SK-N-SH (cell line): Measurements from ENCODE around the gene RNF32. TPM values are rescaled to one million over a fixed set of nuclear protein-coding genes. Genes with fewer than 3 reads are reported as not detected.

Experiments
- CTCF ChIA-PET: fragments of 300-600, 350-600 bp; formaldehyde crosslinking; extraction: SDS; loops from one replicate; lab custom pipeline; 2021; lab: Yijun Ruan, JAX
- POLR2A ChIA-PET: fragments of 350-600 bp; sonication (Branson Sonifier 250); formaldehyde crosslinking; extraction: SDS; loops from one replicate; lab custom pipeline; 2020; ENCODE audit warnings: antibody characterized with exemption, inconsistent platforms; lab: Yijun Ruan, JAX
- DNase-seq: peaks from one replicate; pipeline ENCODE4 v3.0.0; 2012
- H2AFZ ChIP-seq: fragments of 200-600 bp; sonication (generic); 2 replicates; pipeline ENCODE4 v1.8.1; 2016; ENCODE audit warnings: antibody characterized with exemption, mild to moderate bottlenecking, low read depth
- H3F3A ChIP-seq: fragments of 200-600 bp; sonication (generic); replicated peaks from 2 replicates; pipeline ENCODE3; 2016; ENCODE audit warnings: antibody characterized with exemption, mild to moderate bottlenecking; ENCODE audit not compliant: insufficient read depth
- H3K27ac ChIP-seq, 2 experiments: fragments of 200-500 bp in 1 of 2; fragments of 200-600 bp in 1 of 2; sonication (Bioruptor generic) in 1 of 2; sonication (generic), shearing (Covaris generic) in 1 of 2; 2 replicates each; pipeline versions ENCODE4 v1.5.1 to v1.6.1; 2014 to 2016; ENCODE audit warnings: low read depth in 2 of 2, inconsistent platforms in 1 of 2, low read length in 1 of 2, mild to moderate bottlenecking in 1 of 2, mixed read lengths in 1 of 2
- H3K27me3 ChIP-seq: fragments of 200-600 bp; sonication (generic), shearing (Covaris generic); 2 replicates; pipeline ENCODE4 v1.6.1; 2016; ENCODE audit warnings: mixed run types; ENCODE audit not compliant: insufficient read depth
- H3K36me3 ChIP-seq, 2 experiments: fragments of 200-500 bp in 1 of 2; fragments of 200-600 bp in 1 of 2; sonication (Bioruptor generic) in 1 of 2; sonication (generic) in 1 of 2; replicated peaks in 1 of 2; 2 replicates each; pipeline versions ENCODE3 to v1.5.1; 2014 to 2016; ENCODE audit warnings: low read length in 1 of 2, mild to moderate bottlenecking in 1 of 2; ENCODE audit not compliant: insufficient read depth in 2 of 2, control insufficient read depth in 1 of 2
- H3K4me1 ChIP-seq, 2 experiments: fragments of 200-500 bp in 1 of 2; fragments of 200-600 bp in 1 of 2; sonication (Bioruptor generic) in 1 of 2; sonication (generic), shearing (Covaris generic) in 1 of 2; 2 replicates each; pipeline versions ENCODE4 v1.5.1 to v1.6.1; 2014 to 2016; ENCODE audit warnings: low read depth in 1 of 2, low read length in 1 of 2, mixed run types in 1 of 2; ENCODE audit not compliant: insufficient read depth in 2 of 2, control insufficient read depth in 1 of 2
- H3K4me2 ChIP-seq: fragments of 200-600 bp; sonication (generic), shearing (Covaris generic); 2 replicates; pipeline ENCODE4 v1.6.1; 2017; ENCODE audit warnings: mixed run types
- H3K4me3 ChIP-seq, 2 experiments: fragments of 200-500 bp in 1 of 2; fragments of 200-600 bp in 1 of 2; sonication (Bioruptor generic) in 1 of 2; sonication (generic), shearing (Covaris generic) in 1 of 2; 2 replicates each; pipeline versions ENCODE4 v1.5.1 to v1.8.1; 2014 to 2016; ENCODE audit warnings: low read depth in 2 of 2, inconsistent platforms in 1 of 2, low read length in 1 of 2, mild to moderate bottlenecking in 1 of 2, mixed read lengths in 1 of 2, moderate library complexity in 1 of 2
- H3K79me2 ChIP-seq: fragments of 200-600 bp; sonication (generic); 2 replicates; pipeline ENCODE4 v1.8.1; 2017; ENCODE audit warnings: mild to moderate bottlenecking; ENCODE audit not compliant: insufficient read depth
- H3K9ac ChIP-seq: fragments of 200-600 bp; sonication (generic); 2 replicates; pipeline ENCODE4 v1.6.1; 2017; ENCODE audit warnings: mixed run types
- H3K9me2 ChIP-seq: fragments of 200-600 bp; sonication (generic); 2 replicates; pipeline ENCODE4 v1.6.1; 2017; ENCODE audit warnings: mixed run types
- H3K9me3 ChIP-seq: fragments of 200-600 bp; sonication (generic); 2 replicates; pipeline ENCODE4 v1.6.1; 2017; ENCODE audit warnings: mixed run types, mild to moderate bottlenecking, moderate library complexity
- H4K20me1 ChIP-seq: fragments of 200-600 bp; sonication (generic); 2 replicates; pipeline ENCODE4 v1.6.1; 2017; ENCODE audit warnings: mild to moderate bottlenecking, mixed run types; ENCODE audit not compliant: insufficient read depth
- CHD2 ChIP-seq: fragments of 150-350 bp; IDR thresholded peaks from 2 replicates; pipeline ENCODE4 v1.6.1; 2018; ENCODE audit warnings: low read length; ENCODE audit not compliant: partially characterized antibody
- ELF1 ChIP-seq: IDR thresholded peaks from 2 replicates; pipeline ENCODE4 v1.4.0; 2012
- EP300 ChIP-seq, 2 experiments: IDR thresholded peaks; 2 replicates each; pipeline versions ENCODE4 v1.4.0 to v1.6.1; 2012; ENCODE audit warnings: borderline replicate concordance in 1 of 2, low read depth in 1 of 2, low read length in 1 of 2
- EZH2phosphoT487 ChIP-seq: fragments of 200-600 bp; sonication (generic); IDR thresholded peaks from 2 replicates; pipeline ENCODE4 v1.6.1; 2017; ENCODE audit warnings: low read depth, mixed run types, mild to moderate bottlenecking, antibody characterized with exemption, moderate library complexity, borderline replicate concordance
- FOXJ3 ChIP-seq: sonication (generic); formaldehyde crosslinking; IDR thresholded peaks from 2 replicates; pipeline ENCODE4 v1.5.1; 2020; ENCODE audit warnings: mild to moderate bottlenecking, missing genetic modification reagents
- FOXM1 ChIP-seq: IDR thresholded peaks from 2 replicates; pipeline ENCODE4 v1.4.0; 2012; ENCODE audit warnings: low read depth, mild to moderate bottlenecking
- GATA2 ChIP-seq: sonication (generic); formaldehyde crosslinking; IDR thresholded peaks from 2 replicates; pipeline ENCODE4 v1.5.0; 2020; ENCODE audit warnings: mild to moderate bottlenecking, missing genetic modification reagents
- MXI1 ChIP-seq: IDR thresholded peaks from 2 replicates; pipeline ENCODE4 v1.6.1; 2012; ENCODE audit warnings: mild to moderate bottlenecking, low read depth, low read length, improper control_type of control experiment
- NFIC ChIP-seq: IDR thresholded peaks from 2 replicates; pipeline ENCODE4 v1.4.0; 2012; ENCODE audit warnings: borderline replicate concordance
- RAD21 ChIP-seq: IDR thresholded peaks from 2 replicates; pipeline ENCODE4 v1.6.1; 2012; ENCODE audit warnings: mild to moderate bottlenecking, low read length
- RCOR1 ChIP-seq: fragments of 150-350 bp; IDR thresholded peaks from 2 replicates; pipeline ENCODE4 v1.6.1; 2017; ENCODE audit warnings: antibody characterized with exemption, low read length
- RFX5 ChIP-seq: IDR thresholded peaks from 2 replicates; pipeline ENCODE4 v1.6.1; 2012; ENCODE audit warnings: mild to moderate bottlenecking, improper control_type of control experiment, low read length
- SIN3A ChIP-seq: IDR thresholded peaks from 2 replicates; pipeline ENCODE4 v1.6.1; 2012; ENCODE audit warnings: low read depth, mild to moderate bottlenecking, low read length, moderate library complexity, borderline replicate concordance
- TAF1 ChIP-seq: IDR thresholded peaks from 2 replicates; pipeline ENCODE4 v1.6.1; 2012; ENCODE audit warnings: low read depth, mild to moderate bottlenecking, low read length, moderate library complexity, borderline replicate concordance
- TEAD4 ChIP-seq: IDR thresholded peaks from 2 replicates; pipeline ENCODE4 v1.4.0; 2012; ENCODE audit warnings: mild to moderate bottlenecking, borderline replicate concordance; ENCODE audit not compliant: insufficient read depth
- YY1 ChIP-seq: IDR thresholded peaks from 2 replicates; pipeline ENCODE4 v1.4.0; 2012; ENCODE audit warnings: low read depth, mild to moderate bottlenecking
- WGBS: methylation state at CpG from one replicate; pipeline ENCODE4 v1.1.6; 2017; ENCODE audit warnings: low lambda C conversion rate; 5-methylcytosine and 5-hydroxymethylcytosine counted together
- polyA plus RNA-seq, 3 experiments: library from polyadenylated mRNA; depleted of rRNA; stranded (reverse); fragments of >200 nt; gene quantifications; 2 replicates each; pipeline ENCODE4 v1.2.3, GENCODE V29; 2012
- TF ChIP-seq, protein P1 (sequence below): IDR thresholded peaks from 2 replicates; pipeline ENCODE4 v1.4.0; 2012; ENCODE audit warnings: low read depth, borderline replicate concordance
- TF ChIP-seq, protein P2 (sequence below): IDR thresholded peaks from 2 replicates; pipeline ENCODE4; 2012

Gene RNF32
- polyA plus RNA-seq, 1 of the 3 experiments (the other 2 are of a cell fraction): 2.3 TPM

DNA sequence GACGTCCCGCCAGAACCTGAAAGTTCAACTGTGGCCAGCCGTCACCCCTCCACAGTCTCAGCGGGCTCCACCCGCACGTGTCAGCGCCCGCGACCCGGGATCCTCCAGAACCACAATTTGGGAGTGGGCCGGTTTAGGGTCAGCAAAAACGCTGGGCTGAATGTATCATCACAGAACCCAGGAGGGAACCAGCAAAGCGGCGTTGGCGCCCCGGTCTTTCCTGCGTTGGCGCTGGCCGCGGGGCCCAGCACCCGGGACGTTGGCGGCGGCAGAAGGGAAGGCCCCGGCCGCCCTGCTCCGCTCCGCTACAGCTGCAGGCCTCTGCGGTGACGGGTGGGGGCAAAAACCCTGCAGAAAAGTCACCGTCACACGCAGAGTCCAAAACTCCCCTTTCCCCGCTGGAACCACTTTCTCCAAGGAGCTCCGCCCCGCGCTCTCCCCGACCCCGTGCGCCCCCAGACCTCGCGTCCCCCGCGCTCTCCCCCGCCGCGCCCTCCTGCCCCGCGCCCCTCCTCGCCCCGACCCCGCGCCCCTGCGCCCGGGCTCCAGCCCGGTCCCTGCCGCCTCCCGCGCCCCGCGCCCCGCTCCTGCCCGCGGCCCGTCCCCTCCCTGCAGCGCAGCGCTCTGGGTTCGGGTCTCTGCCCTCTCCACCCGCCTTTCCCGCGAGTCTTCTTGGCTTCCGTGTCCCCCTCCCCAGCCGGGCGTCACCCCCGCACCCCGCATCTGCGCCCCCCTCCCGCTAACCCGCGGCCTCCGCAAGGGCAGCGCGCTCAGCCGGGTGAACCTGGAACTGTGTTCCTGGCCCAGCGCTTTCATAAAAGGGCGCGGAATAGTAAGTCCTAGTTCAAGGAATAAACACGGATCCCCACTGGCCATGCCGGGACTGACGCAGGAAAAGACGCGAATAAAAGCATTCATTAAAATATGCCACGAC lies 24.0 kb upstream of the RNF32 start:
- H4K20me1 ChIP-seq: no peaks in the 10 kb centered on the region
- no peak overlapping the region for H3K27ac ChIP-seq
- ChIA-PET POLR2A (no interaction called here), CTCF (interaction anchor here (1.0 kb wide), 1 partner anchor 24 kb away, joined by 3 read pairs; the partner anchor contains the start of gene RNF32)
- peaks cover 15% of the 10 kb centered on the region; the same call in 1 of the 2 replicates for H3K27me3 ChIP-seq
- no peaks in the 10 kb centered on the region for H3K36me3 ChIP-seq
- TF ChIP-seq TEAD4 (no peak), YY1 (no peak), NFIC (no peak), RFX5 (no peak), CHD2 (no peak), FOXJ3 (CRISPR knock-in tag) (no peak), EP300 (IDR thresholded peaks at IDR 0.05; ENCODE audit: borderline replicate concordance in 1 of 2, low read depth in 1 of 2, low read length in 1 of 2) (no peak), TAF1 (no peak), RAD21 (no peak), RCOR1 (no peak), SIN3A (no peak), MXI1 (no peak), FOXM1 (no peak), ELF1 (no peak), EZH2phosphoT487 (no peak), GATA2 (CRISPR knock-in tag) (no peak)
- TF ChIP-seq, protein P1, sequence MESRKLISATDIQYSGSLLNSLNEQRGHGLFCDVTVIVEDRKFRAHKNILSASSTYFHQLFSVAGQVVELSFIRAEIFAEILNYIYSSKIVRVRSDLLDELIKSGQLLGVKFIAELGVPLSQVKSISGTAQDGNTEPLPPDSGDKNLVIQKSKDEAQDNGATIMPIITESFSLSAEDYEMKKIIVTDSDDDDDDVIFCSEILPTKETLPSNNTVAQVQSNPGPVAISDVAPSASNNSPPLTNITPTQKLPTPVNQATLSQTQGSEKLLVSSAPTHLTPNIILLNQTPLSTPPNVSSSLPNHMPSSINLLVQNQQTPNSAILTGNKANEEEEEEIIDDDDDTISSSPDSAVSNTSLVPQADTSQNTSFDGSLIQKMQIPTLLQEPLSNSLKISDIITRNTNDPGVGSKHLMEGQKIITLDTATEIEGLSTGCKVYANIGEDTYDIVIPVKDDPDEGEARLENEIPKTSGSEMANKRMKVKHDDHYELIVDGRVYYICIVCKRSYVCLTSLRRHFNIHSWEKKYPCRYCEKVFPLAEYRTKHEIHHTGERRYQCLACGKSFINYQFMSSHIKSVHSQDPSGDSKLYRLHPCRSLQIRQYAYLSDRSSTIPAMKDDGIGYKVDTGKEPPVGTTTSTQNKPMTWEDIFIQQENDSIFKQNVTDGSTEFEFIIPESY: no peak
- TF ChIP-seq, protein P2, sequence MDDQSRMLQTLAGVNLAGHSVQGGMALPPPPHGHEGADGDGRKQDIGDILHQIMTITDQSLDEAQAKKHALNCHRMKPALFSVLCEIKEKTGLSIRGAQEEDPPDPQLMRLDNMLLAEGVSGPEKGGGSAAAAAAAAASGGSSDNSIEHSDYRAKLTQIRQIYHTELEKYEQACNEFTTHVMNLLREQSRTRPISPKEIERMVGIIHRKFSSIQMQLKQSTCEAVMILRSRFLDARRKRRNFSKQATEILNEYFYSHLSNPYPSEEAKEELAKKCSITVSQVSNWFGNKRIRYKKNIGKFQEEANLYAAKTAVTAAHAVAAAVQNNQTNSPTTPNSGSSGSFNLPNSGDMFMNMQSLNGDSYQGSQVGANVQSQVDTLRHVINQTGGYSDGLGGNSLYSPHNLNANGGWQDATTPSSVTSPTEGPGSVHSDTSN: no peak
- TF ChIP-seq, all 33 proteins: peak for 0
- Histone ChIP-seq H3F3A (no peaks in the 10 kb centered on the region), H3K4me1 (peaks cover 0 to 2% of the 10 kb centered on the region in 2 experiments; a peak in 1 of 4 replicates), H2AFZ (no peak overlapping the region), H3K9me2 (no peaks in the 10 kb centered on the region), H3K4me2 (peak overlapping the region; percentile 50; the same call in 1 of the 2 replicates), H3K79me2 (no peaks in the 10 kb centered on the region), H3K9me3 (no peaks in the 10 kb centered on the region), H3K9ac (no peak overlapping the region), H3K4me3 (peak overlapping the region in 1 of 2 experiments; percentile 38; a peak in 2 of 4 replicates)
- 27% methylated on average over 69 of the region's 92 CpGs for WGBS
- DNase-seq: peak; percentile 86
